ENCODE data around the gene HCFC1R1. TPM values are rescaled to one million over a fixed set of nuclear protein-coding genes. Genes with fewer than 3 reads are reported as not detected.

Gene HCFC1R1
- total RNA-seq, 1 donor from 2014 or later: 17.7 TPM

DNA sequence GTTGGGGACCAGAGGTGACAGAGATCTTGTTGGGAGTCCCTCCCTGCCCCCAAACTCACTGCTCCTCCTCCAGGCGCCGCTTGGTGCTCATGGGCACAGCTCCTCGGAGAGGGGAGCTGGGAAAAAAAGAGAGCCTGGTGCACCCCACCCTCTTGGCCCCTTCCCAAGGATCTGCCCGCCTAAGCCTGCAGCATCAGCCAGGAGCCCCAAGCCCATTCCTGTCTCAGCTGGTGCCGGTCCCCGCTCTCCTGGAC lies 400 bp downstream of the HCFC1R1 start:
- H3K4me3 Mint-ChIP-seq: peak overlapping the region; percentile 92
- no peaks in the 10 kb centered on the region for H3K27me3 Mint-ChIP-seq
- no peak for DNase-seq
- intact Hi-C loops (cut with micrococcal nuclease): loop anchor here (5.0 kb wide), 3 partner anchors 74 to 116 kb away; partner anchors contain the start of gene ZSCAN10
- no peaks in the 10 kb centered on the region for H3K9me3 Mint-ChIP-seq
- peaks cover 21% of the 10 kb centered on the region for H3K36me3 Mint-ChIP-seq (ENCODE audit: low read depth)
- ATAC-seq (ENCODE audit: low read depth): no peak
- ChIA-PET CTCF (interaction anchor here (0.6 to 1.8 kb wide), 4 partner anchors 8 to 21 kb away, joined by 3 to 8 read pairs (median 4); no protein-coding TSS in a partner anchor), POLR2A (interaction anchor here (1.6 to 3.9 kb wide), 5 partner anchors 8 to 112 kb away, joined by 4 to 40 read pairs (median 8); partner anchors contain the start of genes ZNF213 and ZSCAN10)
- TF ChIP-seq, protein P1, sequence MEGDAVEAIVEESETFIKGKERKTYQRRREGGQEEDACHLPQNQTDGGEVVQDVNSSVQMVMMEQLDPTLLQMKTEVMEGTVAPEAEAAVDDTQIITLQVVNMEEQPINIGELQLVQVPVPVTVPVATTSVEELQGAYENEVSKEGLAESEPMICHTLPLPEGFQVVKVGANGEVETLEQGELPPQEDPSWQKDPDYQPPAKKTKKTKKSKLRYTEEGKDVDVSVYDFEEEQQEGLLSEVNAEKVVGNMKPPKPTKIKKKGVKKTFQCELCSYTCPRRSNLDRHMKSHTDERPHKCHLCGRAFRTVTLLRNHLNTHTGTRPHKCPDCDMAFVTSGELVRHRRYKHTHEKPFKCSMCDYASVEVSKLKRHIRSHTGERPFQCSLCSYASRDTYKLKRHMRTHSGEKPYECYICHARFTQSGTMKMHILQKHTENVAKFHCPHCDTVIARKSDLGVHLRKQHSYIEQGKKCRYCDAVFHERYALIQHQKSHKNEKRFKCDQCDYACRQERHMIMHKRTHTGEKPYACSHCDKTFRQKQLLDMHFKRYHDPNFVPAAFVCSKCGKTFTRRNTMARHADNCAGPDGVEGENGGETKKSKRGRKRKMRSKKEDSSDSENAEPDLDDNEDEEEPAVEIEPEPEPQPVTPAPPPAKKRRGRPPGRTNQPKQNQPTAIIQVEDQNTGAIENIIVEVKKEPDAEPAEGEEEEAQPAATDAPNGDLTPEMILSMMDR (IDR thresholded peaks at IDR 0.05): no peak
- H3K4me1 Mint-ChIP-seq: peaks cover 47% of the 10 kb centered on the region
- peak overlapping the region; percentile 99 for H3K27ac Mint-ChIP-seq

DNA sequence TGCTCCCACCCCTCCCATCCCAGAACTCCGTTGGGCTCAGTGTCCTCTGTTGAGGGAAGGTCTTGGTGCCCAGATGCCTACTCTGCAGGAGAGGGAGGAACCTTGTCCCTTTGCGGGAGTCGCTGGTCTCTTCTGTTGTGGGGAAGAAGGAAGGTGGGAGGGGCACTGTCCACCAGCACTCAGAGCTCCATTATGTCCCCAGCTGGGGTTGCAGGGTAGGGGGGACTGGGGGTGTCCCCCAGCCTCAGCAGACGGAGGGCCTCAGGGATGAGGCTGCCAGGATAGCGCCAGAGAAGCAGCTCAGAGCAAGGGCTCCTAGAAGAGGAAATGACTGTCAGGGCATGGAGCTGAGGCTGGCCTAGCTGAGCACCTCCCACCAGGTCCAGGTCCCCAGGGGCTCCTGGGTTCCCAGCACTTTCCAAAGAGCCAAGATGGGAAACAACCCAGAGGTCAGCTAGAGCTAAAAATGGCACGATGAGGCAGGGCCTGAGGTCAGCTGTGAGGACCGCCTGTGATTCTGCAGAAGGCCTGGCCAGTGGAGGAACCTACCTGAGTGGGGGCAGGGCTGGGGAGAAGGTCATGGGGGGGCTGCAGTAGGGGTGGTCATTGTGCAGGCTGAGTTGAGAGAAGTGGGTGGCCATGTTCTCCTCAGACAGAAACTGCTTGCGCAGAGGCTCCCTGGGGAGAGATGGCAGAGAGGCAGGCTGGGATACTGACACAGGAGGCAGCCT lies 893 bp downstream of the HCFC1R1 start:
- TF ChIP-seq, protein P1 (IDR thresholded peaks at IDR 0.05): no peak

DNA sequence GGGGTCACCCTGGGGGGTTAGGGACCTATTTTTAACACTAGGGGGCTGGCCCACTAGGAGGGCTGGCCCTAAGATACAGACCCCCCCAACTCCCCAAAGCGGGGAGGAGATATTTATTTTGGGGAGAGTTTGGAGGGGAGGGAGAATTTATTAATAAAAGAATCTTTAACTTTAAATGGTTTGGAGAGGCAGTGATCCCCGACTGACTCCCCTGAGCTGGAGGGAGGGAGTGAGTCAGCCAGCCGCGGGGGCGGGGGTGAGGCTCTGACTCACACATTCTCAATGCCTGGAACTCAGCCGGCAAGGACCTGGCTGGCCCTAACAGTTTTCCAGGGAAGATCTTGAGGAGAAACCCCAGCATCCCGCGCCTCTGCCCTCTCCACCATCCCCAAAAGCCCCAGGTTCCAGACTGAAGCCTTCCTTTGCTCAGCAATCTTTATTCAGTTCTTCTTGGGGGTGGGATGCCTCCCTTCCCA lies 1.5 kb downstream of the HCFC1R1 start:
- no peaks in the 10 kb centered on the region for H3K9me3 Mint-ChIP-seq
- ATAC-seq (ENCODE audit: low read depth) (peak; percentile 18), DNase-seq (peak; percentile 63)
- peaks cover 19% of the 10 kb centered on the region for H3K36me3 Mint-ChIP-seq (ENCODE audit: low read depth)
- TF ChIP-seq, protein P1 (IDR thresholded peaks at IDR 0.05): no peak
- H3K4me3 Mint-ChIP-seq: peak overlapping the region; percentile 92
- H3K27ac Mint-ChIP-seq: peak overlapping the region; percentile 99
- intact Hi-C loops (cut with micrococcal nuclease): loop anchor here (5.0 kb wide), 3 partner anchors 75 to 115 kb away; partner anchors contain the start of gene ZSCAN10
- H3K4me1 Mint-ChIP-seq: peaks cover 49% of the 10 kb centered on the region
- POLR2A ChIA-PET: interaction anchor here (0.6 to 3.9 kb wide), 5 partner anchors 9 to 113 kb away, joined by 3 to 40 read pairs (median 8); partner anchors contain the start of gene ZNF213
- no peaks in the 10 kb centered on the region for H3K27me3 Mint-ChIP-seq
- CTCF ChIA-PET: interaction anchor here (1.1 to 1.8 kb wide), 7 partner anchors 9 to 107 kb away, joined by 3 to 8 read pairs (median 5); no protein-coding TSS in a partner anchor

More for the DNA sequence above, 893 bp downstream of the HCFC1R1 start:
- Mint-ChIP-seq H3K27me3 (no peaks in the 10 kb centered on the region), H3K36me3 (ENCODE audit: low read depth) (peaks cover 21% of the 10 kb centered on the region), H3K9me3 (no peaks in the 10 kb centered on the region), H3K27ac (peak overlapping the region; percentile 99), H3K4me1 (peaks cover 49% of the 10 kb centered on the region), H3K4me3 (peak overlapping the region; percentile 92)
- intact Hi-C loops (cut with micrococcal nuclease): loop anchor here (5.0 kb wide), 3 partner anchors 74 to 116 kb away; partner anchors contain the start of gene ZSCAN10
- no peak for DNase-seq
- ChIA-PET POLR2A (interaction anchor here (0.6 to 3.9 kb wide), 7 partner anchors 8 to 112 kb away, joined by 3 to 40 read pairs (median 5); partner anchors contain the start of genes ZNF213 and ZSCAN10), CTCF (interaction anchor here (0.6 to 1.8 kb wide), 7 partner anchors 9 to 107 kb away, joined by 3 to 8 read pairs (median 5); no protein-coding TSS in a partner anchor)
- ATAC-seq (ENCODE audit: low read depth): no peak

DNA sequence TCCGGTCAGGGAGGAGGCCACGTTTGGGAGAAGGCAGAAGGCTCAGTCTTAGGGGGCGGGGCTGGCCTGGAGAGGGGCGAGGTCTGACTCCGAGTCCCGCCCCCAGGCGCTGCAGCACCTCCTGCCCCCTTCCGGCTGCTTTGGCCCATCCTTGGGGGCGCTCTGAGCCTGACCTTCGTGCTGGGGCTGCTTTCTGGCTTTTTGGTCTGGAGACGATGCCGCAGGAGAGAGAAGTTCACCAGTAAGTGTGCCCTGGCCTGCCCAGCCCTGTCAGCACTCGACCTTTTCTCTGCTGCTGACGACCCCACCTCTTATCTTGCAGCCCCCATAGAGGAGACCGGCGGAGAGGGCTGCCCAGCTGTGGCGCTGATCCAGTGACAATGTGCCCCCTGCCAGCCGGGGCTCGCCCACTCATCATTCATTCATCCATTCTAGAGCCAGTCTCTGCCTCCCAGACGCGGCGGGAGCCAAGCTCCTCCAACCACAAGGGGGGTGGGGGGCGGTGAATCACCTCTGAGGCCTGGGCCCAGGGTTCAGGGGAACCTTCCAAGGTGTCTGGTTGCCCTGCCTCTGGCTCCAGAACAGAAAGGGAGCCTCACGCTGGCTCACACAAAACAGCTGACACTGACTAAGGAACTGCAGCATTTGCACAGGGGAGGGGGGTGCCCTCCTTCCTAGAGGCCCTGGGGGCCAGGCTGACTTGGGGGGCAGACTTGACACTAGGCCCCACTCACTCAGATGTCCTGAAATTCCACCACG lies 2.1 kb downstream of the HCFC1R1 start:
- Mint-ChIP-seq H3K27ac (peak overlapping the region; percentile 99), H3K4me3 (peak overlapping the region; percentile 92), H3K27me3 (peaks cover 4% of the 10 kb centered on the region), H3K4me1 (peaks cover 49% of the 10 kb centered on the region), H3K36me3 (ENCODE audit: low read depth) (peaks cover 13% of the 10 kb centered on the region), H3K9me3 (no peaks in the 10 kb centered on the region)
- TF ChIP-seq, protein P1 (IDR thresholded peaks at IDR 0.05): no peak
- ChIA-PET CTCF (interaction anchor here (1.1 to 2.1 kb wide), 7 partner anchors 10 to 108 kb away, joined by 3 to 11 read pairs (median 5); no protein-coding TSS in a partner anchor), POLR2A (interaction anchor here (0.6 to 3.9 kb wide), 5 partner anchors 10 to 1355 kb away, joined by 5 to 40 read pairs (median 8); no protein-coding TSS in a partner anchor)
- intact Hi-C loops (cut with micrococcal nuclease): loop anchor here (2.0 to 5.0 kb wide), 5 partner anchors 39 to 114 kb away; partner anchors contain the start of genes PAQR4 and ZSCAN10
- DNase-seq (peak; percentile 72), ATAC-seq (ENCODE audit: low read depth) (peak; percentile 27)

All from activated B cell treated with CpG ODN at 0.5 μM for 24 hours (primary cell).